Measurements from ENCODE around the gene CAPN9.

- TF ChIP-seq EZH2 (IDR thresholded peaks at IDR 0.05), result no peak
- no peak for TF ChIP-seq POLR2AphosphoS5 (IDR thresholded peaks at IDR 0.05; ENCODE audit: borderline replicate concordance, low read depth, low read length)
- TF ChIP-seq FOXP2 (optimal IDR thresholded peaks at IDR 0.05; ENCODE audit: control extremely low read depth, extremely low read length, insufficient read depth), result no peak
Measured at GRCh38 chr1:230839173-230839572, 92.0 kb downstream of the CAPN9 start.

All from SK-N-MC (cell line).